HK-2 (cell line): ENCODE data around the gene KLRC3.
"Not testable (repeated sequence)": the region's sequence is repeated elsewhere in the genome, so short reads cannot be mapped to it uniquely, and the experiment has no call there.

Experiments
- DNase-seq: peaks from one replicate; pipeline ENCODE4 v3.0.0-alpha.2; 2018; ENCODE audit not compliant: unreplicated experiment

The KLRC3 gene

DNA sequence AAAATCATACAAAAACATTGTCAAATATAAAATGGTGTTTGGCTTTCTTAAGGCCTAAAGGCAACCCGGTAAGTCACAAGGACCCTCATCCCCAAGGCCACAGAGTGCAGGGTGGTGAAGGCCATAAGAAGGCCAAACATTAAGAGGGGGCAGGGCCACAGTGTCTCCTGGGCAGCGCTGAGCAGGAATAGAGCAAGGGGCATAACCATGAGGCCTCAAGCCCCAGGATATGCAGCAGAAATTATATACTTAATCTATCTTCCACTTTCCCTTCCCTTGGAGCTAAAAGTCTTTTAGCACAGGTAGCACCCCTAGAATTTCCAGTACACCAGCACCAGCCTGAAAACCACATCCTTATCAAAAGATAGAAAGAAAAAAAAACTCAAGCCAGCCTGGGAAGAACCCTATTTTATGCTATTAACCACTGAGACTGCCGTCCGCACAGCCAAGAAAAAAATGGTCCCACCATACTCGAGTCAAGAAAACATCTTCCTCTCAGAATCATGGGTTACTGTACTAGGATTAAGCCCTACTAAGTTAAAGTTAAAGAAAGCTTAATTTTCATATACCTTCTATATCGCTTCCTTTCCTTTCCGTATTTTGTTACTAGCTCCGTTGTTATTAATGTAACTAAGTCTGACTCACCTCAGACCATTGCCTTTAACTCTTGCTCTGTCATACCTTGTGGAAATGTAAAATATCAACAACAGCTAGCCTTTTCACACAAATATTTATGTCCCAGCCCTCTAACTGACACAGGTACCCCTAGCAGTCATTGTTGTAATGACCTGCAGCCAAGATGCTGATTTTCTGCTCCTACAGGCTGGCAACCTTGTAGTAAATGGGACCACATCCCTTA is 50.6 kb downstream of the KLRC3 start:
- no peak for DNase-seq

GRCh38 chr12:10368206-10369171 is 51.9 kb downstream of the KLRC3 start:
- no peak for DNase-seq

- not testable (repeated sequence) for DNase-seq
These were observed 52.7 kb downstream of the KLRC3 start for GRCh38 chr12:10367714-10368113.

- no peak for DNase-seq
These were observed 53.5 kb downstream of the KLRC3 start for GRCh38 chr12:10366875-10367274.

GRCh38 chr12:10365696-10366405 is 54.5 kb downstream of the KLRC3 start:
- peak; percentile 24 for DNase-seq

GRCh38 chr12:10364815-10365622 is 55.4 kb downstream of the KLRC3 start:
- DNase-seq, result peak; percentile 51

DNA sequence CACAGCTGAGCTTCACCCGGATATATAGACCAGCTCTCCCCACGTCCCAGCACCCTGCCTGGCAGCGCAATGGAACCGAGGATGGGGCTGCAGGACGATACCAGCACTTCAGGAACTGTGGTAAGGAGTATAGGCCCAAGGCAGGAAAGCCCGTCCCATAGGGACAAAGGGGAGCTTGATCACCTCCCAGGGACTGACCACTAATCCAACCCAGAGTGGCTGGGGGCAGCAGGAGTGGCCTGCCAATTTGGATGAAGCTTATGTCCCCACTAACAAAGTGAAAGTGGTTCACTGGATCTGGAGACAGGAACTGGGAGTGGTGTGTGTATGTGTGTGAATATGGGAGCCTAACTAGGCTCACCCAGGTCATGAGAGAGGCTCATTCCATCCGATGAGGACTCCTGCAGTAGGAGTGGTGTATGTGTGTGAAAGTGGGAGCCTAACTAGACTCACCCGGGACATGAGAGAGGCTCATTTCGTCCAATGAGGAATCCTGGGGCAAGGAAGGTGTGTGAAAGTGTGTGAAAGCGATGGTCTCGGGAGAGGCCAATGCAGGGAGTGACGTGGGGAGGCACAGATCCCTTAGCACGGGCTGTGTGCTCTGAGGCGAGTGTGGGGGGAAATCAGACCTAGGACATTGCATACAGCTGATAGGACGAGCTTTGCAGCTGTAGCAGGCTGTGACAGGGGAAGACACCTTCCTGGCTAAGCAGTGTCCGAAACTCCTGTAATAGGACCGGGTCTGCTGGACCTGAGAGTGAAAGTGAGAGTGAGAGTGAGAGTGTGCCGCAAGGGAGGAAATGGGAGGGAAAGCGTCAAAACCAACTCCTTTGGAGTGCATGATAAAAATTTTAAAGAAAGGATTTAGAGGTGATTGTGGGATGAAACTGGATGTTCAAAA is 56.2 kb downstream of the KLRC3 start:
- DNase-seq, result peak; percentile 58

GRCh38 chr12:10363658-10363913 is 56.8 kb downstream of the KLRC3 start:
- DNase-seq, result no peak

- DNase-seq, result peak; percentile 30
These were observed 57.4 kb downstream of the KLRC3 start for GRCh38 chr12:10362828-10363657.

GRCh38 chr12:10362325-10362724 is 58.1 kb downstream of the KLRC3 start:
- no peak for DNase-seq
